ENCODE results near the gene PRLH.

Gene PRLH

GRCh38 chr2:237566401-237567235 lies at the start of gene PRLH:
TSS of gene PRLH (plus strand) at chr2:237566574. CDS start at chr2:237566574, 0 bp downstream.
- DNase-seq (ENCODE audit: low read depth in 3 of 3) = no peak

- DNase-seq (ENCODE audit: low read depth in 3 of 3) = no peak
These were observed 49.2 kb upstream of the PRLH start for GRCh38 chr2:237517163-237517562.

GRCh38 chr2:237517990-237518389 lies 48.4 kb upstream of the PRLH start:
- DNase-seq (ENCODE audit: low read depth in 3 of 3) = no peak

GRCh38 chr2:237519506-237520245 lies 46.7 kb upstream of the PRLH start:
- no peak for DNase-seq (ENCODE audit: low read depth in 3 of 3)

- DNase-seq (ENCODE audit: low read depth in 3 of 3) = no peak
These were observed 46.1 kb upstream of the PRLH start for GRCh38 chr2:237520290-237520689.

GRCh38 chr2:237524631-237525030 lies 41.7 kb upstream of the PRLH start:
- no peak for DNase-seq (ENCODE audit: low read depth in 3 of 3)

- no peak for DNase-seq (ENCODE audit: low read depth in 3 of 3)
These were observed 40.7 kb upstream of the PRLH start for GRCh38 chr2:237525559-237526157.

- no peak for DNase-seq (ENCODE audit: low read depth in 3 of 3)
These were observed 39.1 kb upstream of the PRLH start for GRCh38 chr2:237527233-237527632.

- no peak for DNase-seq (ENCODE audit: low read depth in 3 of 3)
These were observed 38.6 kb upstream of the PRLH start for GRCh38 chr2:237527766-237528165.

- DNase-seq (ENCODE audit: low read depth in 3 of 3) = no peak
These were observed 36.6 kb upstream of the PRLH start for GRCh38 chr2:237529452-237530402.

GRCh38 chr2:237530472-237531433 lies 35.6 kb upstream of the PRLH start:
- DNase-seq (ENCODE audit: low read depth in 3 of 3) = no peak

- no peak for DNase-seq (ENCODE audit: low read depth in 3 of 3)
These were observed 34.2 kb upstream of the PRLH start for GRCh38 chr2:237532160-237532559.

- no peak for DNase-seq (ENCODE audit: low read depth in 3 of 3)
These were observed 32.7 kb upstream of the PRLH start for GRCh38 chr2:237533668-237534161.

GRCh38 chr2:237534380-237534779 lies 32.0 kb upstream of the PRLH start:
- no peak for DNase-seq (ENCODE audit: low read depth in 3 of 3)

- DNase-seq (ENCODE audit: low read depth in 3 of 3) = no peak
These were observed 30.8 kb upstream of the PRLH start for GRCh38 chr2:237535385-237536082.

GRCh38 chr2:237536083-237536415 lies 30.3 kb upstream of the PRLH start:
- DNase-seq (ENCODE audit: low read depth in 3 of 3) = no peak

GRCh38 chr2:237536617-237537016 lies 29.8 kb upstream of the PRLH start:
- no peak for DNase-seq (ENCODE audit: low read depth in 3 of 3)

GRCh38 chr2:237538001-237538720 lies 28.2 kb upstream of the PRLH start:
- DNase-seq (ENCODE audit: low read depth in 3 of 3) = no peak

- DNase-seq (ENCODE audit: low read depth in 3 of 3) = no peak
These were observed 27.5 kb upstream of the PRLH start for GRCh38 chr2:237538901-237539300.

Measured in stimulated activated CD4-positive, alpha-beta T cell treated with anti-CD3 and anti-CD28 coated beads, TNF-alpha, amount 100 ng/mL, for 24 hours (primary cell).